Endothelial cell of umbilical vein (primary cell): ENCODE results near the gene CCDC102B.

Experiments used
- EZH2 ChIP-seq: IDR thresholded peaks from 2 replicates; pipeline ENCODE4 v1.6.1; 2012; ENCODE audit warnings: borderline replicate concordance, low read depth, mild to moderate bottlenecking, moderate library complexity, low read length, inconsistent platforms; ENCODE audit not compliant: severe bottlenecking
- FOS ChIP-seq: IDR thresholded peaks from 2 replicates; pipeline ENCODE4 v1.6.1; 2011; ENCODE audit warnings: mild to moderate bottlenecking, low read length, moderate library complexity, borderline replicate concordance; ENCODE audit not compliant: insufficient read depth
- GATA2 ChIP-seq: IDR thresholded peaks from 2 replicates; pipeline ENCODE4 v1.7.0; 2011; ENCODE audit warnings: low read depth, mild to moderate bottlenecking, moderate library complexity, mixed read lengths, low read length; ENCODE audit not compliant: insufficient read length, insufficient read depth
- JUN ChIP-seq: IDR thresholded peaks from 2 replicates; pipeline ENCODE4 v1.6.1; 2011; ENCODE audit warnings: borderline replicate concordance, low read depth; ENCODE audit not compliant: insufficient read length, insufficient read depth
- MYC ChIP-seq: IDR thresholded peaks from one replicate; pipeline ENCODE4 v1.6.1; 2011; ENCODE audit warnings: mild to moderate bottlenecking, low read depth, low read length
- POLR2A ChIP-seq: IDR thresholded peaks from 2 replicates; pipeline ENCODE4 v1.6.1; 2012; ENCODE audit warnings: low read depth, mild to moderate bottlenecking, control low read depth, low read length
- POLR2AphosphoS5 ChIP-seq: IDR thresholded peaks from 2 replicates; pipeline ENCODE4 v1.6.1; 2012; ENCODE audit warnings: low read depth, mild to moderate bottlenecking, control low read depth, low read length, moderate library complexity; ENCODE audit not compliant: insufficient read depth
- TF ChIP-seq, protein P1 (sequence below), 2 donors: IDR thresholded peaks; 1 replicate in 1 of 2; 2 replicates in 1 of 2; pipeline ENCODE4 v1.5.1; 2011; ENCODE audit warnings: low read length in 2 of 2, mild to moderate bottlenecking in 2 of 2, moderate library complexity in 2 of 2, control low read depth in 1 of 2, inconsistent platforms in 1 of 2, low read depth in 1 of 2; ENCODE audit not compliant: insufficient read depth in 1 of 2; ENCODE audit errors: extremely low read depth in 1 of 2

DNA sequence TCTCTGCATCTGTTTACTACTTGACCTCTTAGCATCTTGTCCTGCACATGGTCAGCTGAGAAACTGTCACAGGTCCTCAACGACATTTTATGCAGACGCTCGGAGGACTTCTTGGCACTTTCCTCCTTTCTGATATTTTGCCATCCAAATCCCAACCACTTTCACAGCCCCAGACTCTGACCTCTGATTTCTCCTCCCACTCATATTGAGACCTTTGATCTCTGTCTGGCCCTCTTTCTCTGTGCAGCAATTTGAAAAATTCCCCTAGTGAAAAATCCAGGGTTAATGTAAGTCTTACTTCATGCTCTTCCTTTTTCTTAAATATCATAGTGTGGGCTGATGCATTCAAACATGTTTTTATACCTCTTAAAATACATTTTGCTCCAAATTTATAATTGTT lies 273.8 kb downstream of the CCDC102B start:
- TF ChIP-seq POLR2A (no peak), JUN (no peak), POLR2AphosphoS5 (no peak), EZH2 (no peak), MYC (no peak), FOS (no peak), GATA2 (no peak)
- TF ChIP-seq, protein P1, sequence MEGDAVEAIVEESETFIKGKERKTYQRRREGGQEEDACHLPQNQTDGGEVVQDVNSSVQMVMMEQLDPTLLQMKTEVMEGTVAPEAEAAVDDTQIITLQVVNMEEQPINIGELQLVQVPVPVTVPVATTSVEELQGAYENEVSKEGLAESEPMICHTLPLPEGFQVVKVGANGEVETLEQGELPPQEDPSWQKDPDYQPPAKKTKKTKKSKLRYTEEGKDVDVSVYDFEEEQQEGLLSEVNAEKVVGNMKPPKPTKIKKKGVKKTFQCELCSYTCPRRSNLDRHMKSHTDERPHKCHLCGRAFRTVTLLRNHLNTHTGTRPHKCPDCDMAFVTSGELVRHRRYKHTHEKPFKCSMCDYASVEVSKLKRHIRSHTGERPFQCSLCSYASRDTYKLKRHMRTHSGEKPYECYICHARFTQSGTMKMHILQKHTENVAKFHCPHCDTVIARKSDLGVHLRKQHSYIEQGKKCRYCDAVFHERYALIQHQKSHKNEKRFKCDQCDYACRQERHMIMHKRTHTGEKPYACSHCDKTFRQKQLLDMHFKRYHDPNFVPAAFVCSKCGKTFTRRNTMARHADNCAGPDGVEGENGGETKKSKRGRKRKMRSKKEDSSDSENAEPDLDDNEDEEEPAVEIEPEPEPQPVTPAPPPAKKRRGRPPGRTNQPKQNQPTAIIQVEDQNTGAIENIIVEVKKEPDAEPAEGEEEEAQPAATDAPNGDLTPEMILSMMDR (IDR thresholded peaks at IDR 0.05; ENCODE audit: extremely low read depth in 1 of 2, insufficient read depth in 1 of 2, low read depth in 1 of 2, low read length in 2 of 2) = no peak
